Umbilical cord (tissue), 2 donors: ENCODE measurements around the gene LHPP. TPM values are rescaled to one million over a fixed set of nuclear protein-coding genes. Genes with fewer than 3 reads are reported as not detected.
A peak's percentile ranks its signal among the peaks of the same experiment; 100 is the strongest.
"Not testable (repeated sequence)": the region's sequence is repeated elsewhere in the genome, so short reads cannot be mapped to it uniquely, and the experiment has no call there.

Experiments
- DNase-seq: peaks from one replicate; pipeline ENCODE4 v3.0.0-alpha.2; 2015; ENCODE audit warnings: low spot score
- total RNA-seq: library from RNA; depleted of rRNA; stranded (reverse); fragments of >200 nt; gene quantifications from one replicate; pipeline ENCODE4 v1.2.3, GENCODE V29; 2014; ENCODE audit warnings: low replicate concordance; ENCODE audit not compliant: insufficient read depth

Gene LHPP
- total RNA-seq, 1 donor from 2014 or later = 4.8 TPM

GRCh38 chr10:124569623-124570470 is 108.2 kb downstream of the LHPP start:
- DNase-seq = no peak

GRCh38 chr10:124570646-124571045 is 109.0 kb downstream of the LHPP start:
- no peak for DNase-seq

- no peak for DNase-seq
These were observed 111.1 kb downstream of the LHPP start for GRCh38 chr10:124572751-124573150.

- DNase-seq = no peak
These were observed 112.3 kb downstream of the LHPP start for GRCh38 chr10:124573726-124574455.

GRCh38 chr10:124574456-124575070 is 112.9 kb downstream of the LHPP start:
- no peak for DNase-seq

GRCh38 chr10:124575107-124576035 is 113.7 kb downstream of the LHPP start:
- DNase-seq = no peak

- DNase-seq = no peak
These were observed 115.2 kb downstream of the LHPP start for GRCh38 chr10:124576526-124577420.

- no peak for DNase-seq
These were observed 116.0 kb downstream of the LHPP start for GRCh38 chr10:124577651-124578050.

GRCh38 chr10:124578231-124579010 is 116.8 kb downstream of the LHPP start:
- no peak for DNase-seq

- peak; percentile 51 for DNase-seq
These were observed 117.4 kb downstream of the LHPP start for GRCh38 chr10:124579011-124579399.

- DNase-seq = no peak
These were observed 124.5 kb downstream of the LHPP start for GRCh38 chr10:124586142-124586541.

- no peak for DNase-seq
These were observed 126.2 kb downstream of the LHPP start for GRCh38 chr10:124587811-124588211.

GRCh38 chr10:124588341-124588735 is 126.7 kb downstream of the LHPP start:
- DNase-seq = not testable (repeated sequence)

GRCh38 chr10:124588736-124589490 is 127.3 kb downstream of the LHPP start:
- peak; percentile 82 for DNase-seq

GRCh38 chr10:124589491-124590041 is 127.9 kb downstream of the LHPP start:
- DNase-seq = peak; percentile 13

- DNase-seq = no peak
These were observed 128.8 kb downstream of the LHPP start for GRCh38 chr10:124590216-124591122.

GRCh38 chr10:124591123-124591495 is 129.5 kb downstream of the LHPP start:
- no peak for DNase-seq
